ENCODE measurements around the gene PDCD1.

The PDCD1 gene

GRCh38 chr2:241865416-241865956 lies 6.8 kb upstream of the PDCD1 start:
- no peak for DNase-seq (ENCODE audit: low read depth in 2 of 2)

- no peak for DNase-seq (ENCODE audit: low read depth in 2 of 2)
Observed at GRCh38 chr2:241864850-241865213, 6.1 kb upstream of the PDCD1 start.

- DNase-seq (ENCODE audit: low read depth in 2 of 2): no peak
Observed at GRCh38 chr2:241864168-241864849, 5.6 kb upstream of the PDCD1 start.

- peak in 1 of 2 donors; percentile 72 for DNase-seq (ENCODE audit: low read depth in 2 of 2)
Observed at GRCh38 chr2:241863536-241863954, 4.9 kb upstream of the PDCD1 start.

GRCh38 chr2:241862775-241863535 lies 4.3 kb upstream of the PDCD1 start:
- peak in 1 of 2 donors; percentile 21 for DNase-seq (ENCODE audit: low read depth in 2 of 2)

- DNase-seq (ENCODE audit: low read depth in 2 of 2): no peak
Observed at GRCh38 chr2:241862093-241862492, 3.4 kb upstream of the PDCD1 start.

- DNase-seq (ENCODE audit: low read depth in 2 of 2): no peak
Observed at GRCh38 chr2:241861264-241861663, 2.6 kb upstream of the PDCD1 start.

- no peak for DNase-seq (ENCODE audit: low read depth in 2 of 2)
Observed at GRCh38 chr2:241860184-241861078, 1.7 kb upstream of the PDCD1 start.

GRCh38 chr2:241859436-241860183 lies 916 bp upstream of the PDCD1 start:
- peak in 1 of 2 donors; percentile 61 for DNase-seq (ENCODE audit: low read depth in 2 of 2)

GRCh38 chr2:241859017-241859435 lies 332 bp upstream of the PDCD1 start:
- peak in 1 of 2 donors; percentile 25 for DNase-seq (ENCODE audit: low read depth in 2 of 2)

GRCh38 chr2:241857572-241858121 lies 1.0 kb downstream of the PDCD1 start:
- no peak for DNase-seq (ENCODE audit: low read depth in 2 of 2)

- DNase-seq (ENCODE audit: low read depth in 2 of 2): no peak
Observed at GRCh38 chr2:241857041-241857541, 1.6 kb downstream of the PDCD1 start.

GRCh38 chr2:241855888-241856422 lies 2.7 kb downstream of the PDCD1 start:
- no peak for DNase-seq (ENCODE audit: low read depth in 2 of 2)

- no peak for DNase-seq (ENCODE audit: low read depth in 2 of 2)
Observed at GRCh38 chr2:241855245-241855887, 3.3 kb downstream of the PDCD1 start.

- DNase-seq (ENCODE audit: low read depth in 2 of 2): no peak
Observed at GRCh38 chr2:241854342-241855244, 4.1 kb downstream of the PDCD1 start.

GRCh38 chr2:241853651-241854341 lies 4.9 kb downstream of the PDCD1 start:
- DNase-seq (ENCODE audit: low read depth in 2 of 2): no peak

GRCh38 chr2:241852981-241853631 lies 5.6 kb downstream of the PDCD1 start:
- DNase-seq (ENCODE audit: low read depth in 2 of 2): no peak

Measured in stimulated activated CD4-positive, alpha-beta T cell treated with anti-CD3 and anti-CD28 coated beads, Interleukin-4, amount 100 ng/mL, for 48 hours (primary cell).